IMR-90 (cell line): Measurements from ENCODE around the gene HNRNPR. TPM values are rescaled to one million over a fixed set of nuclear protein-coding genes. Genes with fewer than 3 reads are reported as not detected.

Experiments used
- ATAC-seq: fragments of 200-7000 bp; cut with Tn5 transposase; 2 replicates; pipeline ENCODE4 v1.9.1; 2020; ENCODE audit warnings: low read depth, mild to moderate bottlenecking, moderate library complexity
- BruUV-seq: library from RNA; stranded (reverse); fragments of 400-500 nt; replicated peaks from 2 replicates; lab custom pipeline; 2021; lab: Mats Ljungman, UMichigan
- CTCF ChIA-PET: fragments of 300-600 bp; formaldehyde crosslinking; extraction: SDS; loops from one replicate; lab custom pipeline; 2021; ENCODE audit warnings: antibody characterized with exemption; lab: Yijun Ruan, JAX
- POLR2A ChIA-PET: fragments of 300-600 bp; sonication (Branson Sonifier 250); formaldehyde crosslinking; loops from one replicate; lab custom pipeline; 2022; ENCODE audit warnings: antibody characterized with exemption; ENCODE audit not compliant: unreplicated experiment; lab: Charles Lee
- DNase-seq: peaks from one replicate; pipeline ENCODE4 v3.0.0; 2013
- H2AFZ ChIP-seq: replicated peaks from 2 replicates; pipeline ENCODE3; 2013; ENCODE audit warnings: low read length, mild to moderate bottlenecking; ENCODE audit not compliant: poor library complexity
- H2AK5ac ChIP-seq: 2 replicates; pipeline ENCODE4 v1.6.1; 2013; ENCODE audit warnings: low read depth, low read length, inconsistent platforms
- H2AK9ac ChIP-seq: replicated peaks from 2 replicates; pipeline ENCODE3; 2013; ENCODE audit warnings: mild to moderate bottlenecking, low read depth, low read length, moderate library complexity; ENCODE audit not compliant: poor library complexity
- H2BK120ac ChIP-seq: 2 replicates; pipeline ENCODE4 v1.6.1; 2013; ENCODE audit warnings: low read depth, low read length, inconsistent platforms
- H2BK15ac ChIP-seq: 3 replicates; pipeline ENCODE4 v1.6.1; 2013; ENCODE audit warnings: low read depth, low read length, inconsistent platforms
- H2BK20ac ChIP-seq: 2 replicates; pipeline ENCODE4 v1.6.1; 2013; ENCODE audit warnings: low read depth, mild to moderate bottlenecking, inconsistent platforms, low read length, moderate library complexity
- H2BK5ac ChIP-seq: 2 replicates; pipeline ENCODE4 v1.6.1; 2013; ENCODE audit warnings: mild to moderate bottlenecking, low read depth, low read length, inconsistent platforms; ENCODE audit not compliant: poor library complexity, severe bottlenecking
- H3K14ac ChIP-seq: replicated peaks from 2 replicates; pipeline ENCODE4 v1.6.1; 2013; ENCODE audit warnings: low read depth, low read length, inconsistent platforms
- H3K18ac ChIP-seq: 2 replicates; pipeline ENCODE4 v1.6.1; 2013; ENCODE audit warnings: low read depth, low read length, control low read depth
- H3K23ac ChIP-seq: 2 replicates; pipeline ENCODE4 v1.6.1; 2013; ENCODE audit warnings: low read depth, low read length, inconsistent platforms
- H3K27ac ChIP-seq: 2 replicates; pipeline ENCODE4 v1.5.1; 2013; ENCODE audit warnings: mild to moderate bottlenecking, control low read depth, low read length; ENCODE audit not compliant: insufficient read depth
- H3K27me3 ChIP-seq: 2 replicates; pipeline ENCODE4 v1.6.1; 2013; ENCODE audit warnings: low read length; ENCODE audit not compliant: control insufficient read depth, insufficient read depth
- H3K36me3 ChIP-seq: 2 replicates; pipeline ENCODE4 v1.6.1; 2013; ENCODE audit warnings: low read length, mixed read lengths; ENCODE audit not compliant: control insufficient read depth, insufficient read depth
- H3K4ac ChIP-seq: 2 replicates; pipeline ENCODE4 v1.6.1; 2013; ENCODE audit warnings: low read depth, low read length, inconsistent platforms
- H3K4me1 ChIP-seq: 2 replicates; pipeline ENCODE4 v1.6.1; 2013; ENCODE audit warnings: low read length, mixed read lengths; ENCODE audit not compliant: control insufficient read depth, insufficient read depth
- H3K4me2 ChIP-seq: 2 replicates; pipeline ENCODE4 v1.6.1; 2013; ENCODE audit warnings: low read depth, mild to moderate bottlenecking, control low read depth, low read length, moderate library complexity
- H3K4me3 ChIP-seq: 2 replicates; pipeline ENCODE4 v1.5.1; 2013; ENCODE audit warnings: low read depth, mild to moderate bottlenecking, control low read depth, low read length, moderate library complexity; ENCODE audit not compliant: insufficient read depth
- H3K56ac ChIP-seq: 2 replicates; pipeline ENCODE4 v1.6.1; 2013; ENCODE audit warnings: low read length, inconsistent platforms; ENCODE audit not compliant: insufficient read depth; ENCODE audit errors: extremely low read depth
- H3K79me1 ChIP-seq, 2 experiments: 2 replicates each; pipeline ENCODE4 v1.6.1; 2013; ENCODE audit warnings: low read length in 2 of 2, inconsistent platforms in 1 of 2, low read depth in 1 of 2
- H3K9ac ChIP-seq: 2 replicates; pipeline ENCODE4 v1.6.1; 2013; ENCODE audit warnings: low read depth, low read length, control low read depth
- H3K9me1 ChIP-seq: 2 replicates; pipeline ENCODE4 v1.6.1; 2013; ENCODE audit warnings: low read length, inconsistent platforms; ENCODE audit not compliant: insufficient read depth
- H3K9me3 ChIP-seq: 2 replicates; pipeline ENCODE4 v1.6.1; 2013; ENCODE audit warnings: low read length; ENCODE audit not compliant: control insufficient read depth, insufficient read depth
- H4K20me1 ChIP-seq: 2 replicates; pipeline ENCODE4 v1.6.1; 2013; ENCODE audit warnings: low read length, inconsistent platforms; ENCODE audit not compliant: insufficient read depth
- H4K5ac ChIP-seq: 2 replicates; pipeline ENCODE4 v1.6.1; 2013; ENCODE audit warnings: mild to moderate bottlenecking, low read depth, low read length, control low read depth
- H4K8ac ChIP-seq, 2 experiments: 2 replicates each; pipeline ENCODE4 v1.6.1; 2013; ENCODE audit warnings: low read depth in 2 of 2, low read length in 2 of 2, control low read depth in 1 of 2, inconsistent platforms in 1 of 2
- H4K91ac ChIP-seq: 2 replicates; pipeline ENCODE4 v1.6.1; 2013; ENCODE audit warnings: low read depth, low read length, inconsistent platforms; ENCODE audit not compliant: insufficient read depth
- BHLHE40 ChIP-seq: fragments of 150-350 bp; IDR thresholded peaks from 2 replicates; pipeline ENCODE4 v1.6.1; 2016; ENCODE audit warnings: mild to moderate bottlenecking, low read depth, low read length
- CEBPB ChIP-seq: IDR thresholded peaks from 2 replicates; pipeline ENCODE4 v1.6.1; 2012; ENCODE audit warnings: low read depth, low read length, improper control_type of control experiment
- CHD1 ChIP-seq: IDR thresholded peaks from 2 replicates; pipeline ENCODE4 v1.6.1; 2012; ENCODE audit warnings: low read depth, low read length, improper control_type of control experiment
- CTCF ChIP-seq: conservative IDR thresholded peaks from 2 replicates; pipeline ENCODE4 v1.5.1; 2012; ENCODE audit warnings: mild to moderate bottlenecking, low read depth, low read length, improper control_type of control experiment
- FOS ChIP-seq: fragments of 150-350 bp; IDR thresholded peaks from 2 replicates; pipeline ENCODE4 v1.6.1; 2016; ENCODE audit warnings: low read depth, low read length
- MAFK ChIP-seq: IDR thresholded peaks from 2 replicates; pipeline ENCODE4 v1.6.1; 2012; ENCODE audit warnings: low read depth, low read length, improper control_type of control experiment
- MAZ ChIP-seq: IDR thresholded peaks from 2 replicates; pipeline ENCODE4 v1.6.1; 2012; ENCODE audit warnings: low read depth, mild to moderate bottlenecking, low read length, improper control_type of control experiment, moderate library complexity, borderline replicate concordance
- MXI1 ChIP-seq: IDR thresholded peaks from 2 replicates; pipeline ENCODE4 v1.6.1; 2012; ENCODE audit warnings: low read depth, mild to moderate bottlenecking, low read length, moderate library complexity, borderline replicate concordance
- NFE2L2 ChIP-seq: fragments of 150-350 bp; IDR thresholded peaks from 2 replicates; pipeline ENCODE4 v1.6.1; 2016; ENCODE audit warnings: low read depth, mild to moderate bottlenecking, low read length
- POLR2A ChIP-seq: IDR thresholded peaks from 2 replicates; pipeline ENCODE4 v1.6.1; 2012; ENCODE audit warnings: mild to moderate bottlenecking, low read depth, low read length
- RAD21 ChIP-seq: IDR thresholded peaks from 2 replicates; pipeline ENCODE4 v1.6.1; 2012; ENCODE audit warnings: low read length, improper control_type of control experiment
- RCOR1 ChIP-seq: IDR thresholded peaks from 2 replicates; pipeline ENCODE4 v1.6.1; 2012; ENCODE audit warnings: mild to moderate bottlenecking, low read length, improper control_type of control experiment; ENCODE audit not compliant: insufficient replicate concordance
- RFX5 ChIP-seq: IDR thresholded peaks from 2 replicates; pipeline ENCODE4 v1.8.0; 2012; ENCODE audit warnings: low read depth, mild to moderate bottlenecking, low read length, moderate library complexity
- SMC3 ChIP-seq: fragments of 150-350 bp; IDR thresholded peaks from 2 replicates; pipeline ENCODE4 v1.6.1; 2016; ENCODE audit warnings: low read depth, mild to moderate bottlenecking, antibody characterized with exemption, low read length, moderate library complexity
- USF2 ChIP-seq: fragments of 150-350 bp; IDR thresholded peaks from 2 replicates; pipeline ENCODE4 v1.6.1; 2017; ENCODE audit warnings: mild to moderate bottlenecking, antibody characterized with exemption, low read length, low read depth
- WGBS, 2 experiments: methylation state at CpG; one replicate each; pipeline versions ENCODE4 v1.1.5 to v1.1.7; 2013; ENCODE audit warnings: missing lambda C conversion rate in 2 of 2; ENCODE audit not compliant: insufficient read length in 1 of 2; ENCODE audit errors: extremely low coverage in 2 of 2; 5-methylcytosine and 5-hydroxymethylcytosine counted together
- dilution Hi-C: fragments of 300-500 bp; cut with HindIII; formaldehyde crosslinking; loops from one replicate; pipeline ENCODE4 v1.14.3; 2018; ENCODE audit warnings: low sequenced_read_pairs; ENCODE audit not compliant: unreplicated experiment
- in situ Hi-C: fragments of 300-500 bp; cut with MboI; formaldehyde crosslinking; loops from 3 replicates; pipeline ENCODE4 v1.14.3; 2019; ENCODE audit warnings: low sequenced_read_pairs, inconsistent platforms, mixed read lengths
- intact Hi-C: fragments of 100-400 bp; cut with micrococcal nuclease; formaldehyde crosslinking; loops from 2 replicates; pipeline ENCODE4 v1.10.0; 2022
- polyA plus RNA-seq, 3 experiments: library from polyadenylated mRNA; depleted of rRNA; stranded (reverse); fragments of >200 nt; gene quantifications; 2 replicates each; pipeline ENCODE4 v1.2.3, GENCODE V29; 2012; ENCODE audit warnings: low replicate concordance in 1 of 3
- total RNA-seq: library from RNA; depleted of rRNA; stranded (reverse); fragments of >200 nt; gene quantifications from 2 replicates; pipeline ENCODE4 v1.2.3, GENCODE V29; 2012
- TF ChIP-seq, protein P1 (sequence below): fragments of 150-350 bp; IDR thresholded peaks from 2 replicates; pipeline ENCODE4 v1.6.1; 2016; ENCODE audit warnings: low read depth, mild to moderate bottlenecking, low read length, moderate library complexity, borderline replicate concordance

Gene HNRNPR
- total and polyA plus RNA-seq, 2 of the 4 experiments (the other 2 are of a cell fraction), result 99.7 to 111 TPM

GRCh38 chr1:23303524-23303923 is 40.6 kb downstream of the HNRNPR start:
- intact Hi-C loops (no loop called here), dilution Hi-C loops (no loop called here), in situ Hi-C loops (no loop called here)
- Histone ChIP-seq H2BK120ac (no peak overlapping the region), H3K18ac (no peak overlapping the region), H3K79me1 (peaks cover 4 to 26% of the 10 kb centered on the region in 2 experiments; a peak in 3 of 4 replicates), H2AK9ac (no peak overlapping the region), H3K9me1 (peaks cover 5% of the 10 kb centered on the region; the same call in 1 of the 2 replicates), H3K9me3 (no peaks in the 10 kb centered on the region), H3K4me2 (no peak overlapping the region), H3K23ac (no peak overlapping the region), H2AFZ (no peak overlapping the region), H4K20me1 (peaks cover 3% of the 10 kb centered on the region; the same call in 1 of the 2 replicates), H4K8ac (no peak overlapping the region), H4K91ac (no peak overlapping the region), H2AK5ac (no peak overlapping the region), H4K5ac (no peak overlapping the region), H3K9ac (no peak overlapping the region), H3K4me3 (no peak overlapping the region), H3K36me3 (peaks cover 27% of the 10 kb centered on the region), H3K27ac (no peak overlapping the region), H3K4ac (no peak overlapping the region), H2BK5ac (no peak overlapping the region), H3K56ac (no peak overlapping the region), H2BK15ac (no peak overlapping the region), H3K4me1 (no peaks in the 10 kb centered on the region), H2BK20ac (no peak overlapping the region), H3K14ac (no peak overlapping the region), H3K27me3 (no peaks in the 10 kb centered on the region)
- ChIA-PET POLR2A (no interaction called here), CTCF (no interaction called here)
- ATAC-seq (no peak), DNase-seq (no peak)
- TF ChIP-seq MXI1 (no peak), USF2 (no peak), CTCF (no peak), MAZ (no peak), FOS (no peak), BHLHE40 (no peak), MAFK (no peak), NFE2L2 (no peak), CHD1 (no peak), CEBPB (no peak), RFX5 (no peak), SMC3 (no peak), RCOR1 (no peak), POLR2A (no peak), RAD21 (no peak)
- TF ChIP-seq, protein P1, sequence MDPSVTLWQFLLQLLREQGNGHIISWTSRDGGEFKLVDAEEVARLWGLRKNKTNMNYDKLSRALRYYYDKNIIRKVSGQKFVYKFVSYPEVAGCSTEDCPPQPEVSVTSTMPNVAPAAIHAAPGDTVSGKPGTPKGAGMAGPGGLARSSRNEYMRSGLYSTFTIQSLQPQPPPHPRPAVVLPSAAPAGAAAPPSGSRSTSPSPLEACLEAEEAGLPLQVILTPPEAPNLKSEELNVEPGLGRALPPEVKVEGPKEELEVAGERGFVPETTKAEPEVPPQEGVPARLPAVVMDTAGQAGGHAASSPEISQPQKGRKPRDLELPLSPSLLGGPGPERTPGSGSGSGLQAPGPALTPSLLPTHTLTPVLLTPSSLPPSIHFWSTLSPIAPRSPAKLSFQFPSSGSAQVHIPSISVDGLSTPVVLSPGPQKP, result no peak
- WGBS, 2 experiments, result no CpG with 5 or more reads among the region's 2 CpGs
- BruUV-seq, result no TSS peak
